K562 treated with DMSO at 1 percent for 48 hours (cell line): ENCODE measurements around the gene ST14. TPM values are rescaled to one million over a fixed set of nuclear protein-coding genes. Genes with fewer than 3 reads are reported as not detected.

Experiments
- total RNA-seq: library from RNA; unstranded; fragments of 300-600 nt; gene quantifications from 2 replicates; pipeline ENCODE4 v1.2.3, GENCODE V29; 2022; ENCODE audit warnings: low replicate concordance; ENCODE audit errors: extremely low read depth

The ST14 gene
- not detected in 2 replicates for total RNA-seq

GRCh38 chr11:130159657-130160497 lies at the start of gene ST14:
Gene ST14 (plus strand): TSS chr11:130159782. CDS start chr11:130159980, 198 bp downstream.

Other genes starting within 250 kb of the ST14 start
- not detected in 2 replicates for gene PRDM10, start 156.9 kb upstream of the ST14 start, total RNA-seq
- gene APLP2, start 89.9 kb upstream of the ST14 start, total RNA-seq = not detected in 2 replicates
- not detected in 2 replicates for gene ZBTB44, start 155.1 kb downstream of the ST14 start, total RNA-seq